HG02798 (cell line): ENCODE measurements around the gene KCNJ1.
A peak's percentile ranks its signal among the peaks of the same experiment; 100 is the strongest.

Experiments used
- ATAC-seq: cut with Tn5 transposase; IDR thresholded peaks from one replicate; pipeline ENCODE4 v1.9.1; 2021; ENCODE audit warnings: mild to moderate bottlenecking; ENCODE audit not compliant: unreplicated experiment, poor library complexity

Gene KCNJ1

DNA sequence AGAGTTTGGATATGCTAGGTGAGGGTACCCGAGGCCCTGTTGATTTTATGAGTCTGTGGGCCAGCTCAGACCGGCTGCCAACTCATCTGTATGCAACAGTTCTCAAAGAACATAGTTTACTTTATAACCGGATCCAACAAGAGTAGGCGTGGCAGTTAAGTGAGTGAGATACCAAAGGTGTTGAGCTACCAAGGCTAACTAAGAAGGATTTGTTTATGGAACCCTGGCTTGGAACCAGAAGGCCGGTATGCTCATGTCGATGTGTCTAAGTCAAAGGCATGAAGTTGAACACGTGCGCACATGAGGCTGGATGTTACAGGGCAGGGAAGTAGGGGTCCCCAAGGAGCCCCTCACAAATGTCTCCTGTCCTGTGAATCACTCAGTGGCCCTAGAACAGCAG, at the start of gene KCNJ1:
TSS of gene KCNJ1 (minus strand) at position 20 of the 400 bp plus-strand sequence. CDS start 27,053 bp downstream, outside the sequence.
- ATAC-seq, result no peak

DNA sequence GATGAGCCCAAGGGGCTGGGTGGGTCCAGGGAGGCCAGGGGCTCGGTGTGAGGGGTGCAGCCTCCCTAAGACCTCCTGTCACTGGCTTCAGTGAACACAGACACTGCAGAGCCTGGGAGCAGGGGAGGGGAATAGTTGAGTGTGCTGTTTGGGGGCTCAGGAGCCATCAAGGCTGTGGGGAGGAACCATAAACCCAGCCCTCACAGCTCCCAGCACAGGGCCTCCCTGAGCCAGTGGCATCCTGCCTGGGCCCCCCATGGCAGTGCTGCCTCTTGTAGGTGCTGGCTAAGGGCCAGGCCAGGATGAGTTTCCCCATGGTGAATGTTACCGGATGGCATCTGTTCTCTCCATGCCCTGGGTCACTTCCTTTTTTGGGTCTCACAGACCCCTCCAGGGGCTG, 49.6 kb upstream of the KCNJ1 start:
- no peak for ATAC-seq

DNA sequence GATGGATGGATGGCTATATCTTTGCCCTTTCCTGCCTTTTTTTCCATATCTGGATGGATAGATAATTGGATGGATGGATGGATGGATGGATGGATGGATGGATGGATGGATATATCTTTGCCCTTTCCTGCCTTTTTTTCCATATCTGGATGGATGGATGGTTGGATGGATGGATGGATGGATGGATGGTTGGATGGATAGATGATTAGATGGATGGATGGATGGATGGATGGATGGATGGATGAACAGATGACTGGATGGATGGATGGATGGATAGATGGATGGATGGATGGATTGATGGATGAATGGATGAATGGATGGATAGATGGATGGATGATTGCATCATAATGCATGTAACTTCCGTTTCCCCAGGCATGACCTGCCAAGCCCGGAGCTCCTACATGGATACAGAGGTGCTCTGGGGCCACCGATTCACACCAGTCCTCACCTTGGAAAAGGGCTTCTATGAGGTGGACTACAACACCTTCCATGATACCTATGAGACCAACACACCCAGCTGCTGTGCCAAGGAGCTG, 49.0 kb upstream of the KCNJ1 start:
- no peak for ATAC-seq

DNA sequence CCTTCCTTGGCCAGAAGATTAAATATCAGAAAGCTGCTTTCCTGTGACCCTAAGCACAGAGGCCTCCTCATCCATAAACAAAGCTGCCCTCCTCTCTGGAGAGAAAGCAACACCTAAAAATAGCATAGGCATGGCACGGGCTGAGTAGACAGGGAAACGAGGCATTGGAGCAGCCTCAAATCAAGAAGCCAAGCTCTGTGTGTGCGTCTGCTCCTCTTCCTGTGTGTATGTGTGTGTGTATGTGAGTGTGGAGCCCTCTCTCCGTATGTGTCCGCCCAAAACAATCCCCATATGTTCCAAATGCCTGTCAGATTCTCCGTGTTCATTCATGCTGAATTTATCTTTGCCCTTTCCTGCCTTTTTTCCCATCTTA, 48.0 kb upstream of the KCNJ1 start:
- no peak for ATAC-seq

DNA sequence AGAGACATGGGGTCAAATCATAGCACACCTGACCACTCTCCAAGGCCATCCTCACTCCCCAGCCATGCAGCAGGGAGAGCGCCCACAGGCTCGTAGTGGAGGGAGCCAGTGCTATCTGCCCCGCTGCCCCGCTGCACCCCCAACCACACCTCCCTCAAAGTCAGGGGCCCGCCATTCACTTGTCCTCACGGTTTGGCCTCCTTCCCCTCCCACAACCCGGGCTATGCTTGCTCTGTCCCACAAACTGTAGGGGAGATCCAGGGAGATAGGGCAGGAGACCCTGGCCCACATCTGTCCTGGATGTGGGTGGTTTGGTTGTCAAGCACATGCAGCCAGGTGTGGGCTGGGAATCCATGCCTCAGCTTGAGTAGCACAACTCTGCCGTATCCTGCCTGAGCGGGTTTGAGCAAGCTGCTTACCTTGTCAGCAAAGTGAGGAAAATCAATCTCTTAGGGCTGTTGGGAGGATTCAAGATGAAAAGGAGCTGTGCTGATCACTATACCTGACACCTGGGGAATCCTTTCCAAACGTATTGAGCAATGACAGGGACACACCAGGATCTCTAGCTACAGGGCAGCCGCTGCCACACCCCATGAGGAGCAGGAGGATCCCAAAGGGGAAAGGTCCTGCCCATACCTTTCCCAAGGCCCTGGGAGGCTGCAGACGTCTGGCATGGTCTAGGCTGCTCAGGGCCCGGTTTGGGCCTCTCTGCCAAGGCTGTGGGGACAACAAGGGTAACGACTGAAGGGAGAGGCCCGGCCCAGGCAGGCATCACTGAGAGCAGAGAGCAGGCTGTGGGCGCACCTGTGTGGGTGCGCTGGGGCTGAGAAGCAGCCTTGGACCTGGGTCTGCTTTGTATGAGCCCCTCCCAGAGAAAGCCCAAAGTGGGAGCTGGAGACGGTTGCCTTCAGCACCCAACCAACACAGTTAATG, 47.4 kb upstream of the KCNJ1 start:
- ATAC-seq, result no peak

DNA sequence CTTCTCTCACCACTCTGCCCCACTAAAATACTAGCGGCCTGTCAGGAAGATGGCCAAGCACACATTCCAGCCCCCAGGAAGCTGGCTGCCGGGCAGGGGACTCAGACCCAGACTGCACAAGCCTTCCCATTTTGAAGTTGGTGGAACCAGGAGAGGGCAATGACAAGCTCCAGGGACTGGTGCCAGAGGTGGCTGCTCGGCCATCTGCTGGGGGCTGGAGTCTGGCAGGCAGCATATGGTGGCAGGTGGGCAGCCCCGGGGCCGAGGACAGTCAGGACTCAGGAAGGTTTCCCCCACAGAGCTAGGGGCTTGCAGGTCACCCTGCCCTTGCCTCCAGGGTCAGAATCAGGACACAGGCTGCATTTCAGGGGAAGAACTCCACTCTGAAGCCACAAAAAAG, 46.7 kb upstream of the KCNJ1 start:
- ATAC-seq, result no peak

DNA sequence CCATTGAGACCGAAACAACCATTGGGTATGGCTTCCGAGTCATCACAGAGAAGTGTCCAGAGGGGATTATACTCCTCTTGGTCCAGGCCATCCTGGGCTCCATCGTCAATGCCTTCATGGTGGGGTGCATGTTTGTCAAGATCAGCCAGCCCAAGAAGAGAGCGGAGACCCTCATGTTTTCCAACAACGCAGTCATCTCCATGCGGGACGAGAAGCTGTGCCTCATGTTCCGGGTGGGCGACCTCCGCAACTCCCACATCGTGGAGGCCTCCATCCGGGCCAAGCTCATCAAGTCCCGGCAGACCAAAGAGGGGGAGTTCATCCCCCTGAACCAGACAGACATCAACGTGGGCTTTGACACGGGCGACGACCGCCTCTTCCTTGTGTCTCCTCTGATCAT, 44.6 kb upstream of the KCNJ1 start:
- no peak for ATAC-seq

DNA sequence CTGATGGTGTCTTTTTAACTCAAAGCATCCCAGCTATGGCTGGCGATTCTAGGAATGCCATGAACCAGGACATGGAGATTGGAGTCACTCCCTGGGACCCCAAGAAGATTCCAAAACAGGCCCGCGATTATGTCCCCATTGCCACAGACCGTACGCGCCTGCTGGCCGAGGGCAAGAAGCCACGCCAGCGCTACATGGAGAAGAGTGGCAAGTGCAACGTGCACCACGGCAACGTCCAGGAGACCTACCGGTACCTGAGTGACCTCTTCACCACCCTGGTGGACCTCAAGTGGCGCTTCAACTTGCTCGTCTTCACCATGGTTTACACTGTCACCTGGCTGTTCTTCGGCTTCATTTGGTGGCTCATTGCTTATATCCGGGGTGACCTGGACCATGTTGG, 44.1 kb upstream of the KCNJ1 start:
- ATAC-seq, result no peak

DNA sequence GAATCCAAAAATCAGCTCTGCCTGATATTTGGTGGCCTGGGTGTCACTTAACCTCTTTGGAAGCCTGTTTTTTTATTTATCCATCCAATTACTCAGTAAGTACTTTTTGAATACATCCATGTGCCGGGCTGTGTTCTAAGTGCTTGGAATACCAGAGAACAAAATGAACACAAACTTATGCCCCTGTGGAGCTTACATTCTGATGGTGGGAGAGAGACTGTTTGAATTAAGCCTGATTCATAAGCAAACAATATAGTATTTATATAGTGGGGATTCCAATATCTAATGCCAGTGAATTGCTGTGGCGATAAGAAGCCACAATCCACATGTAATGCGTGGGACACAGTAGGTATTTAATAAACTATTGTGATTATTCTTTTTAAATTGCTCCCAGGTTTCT, 43.5 kb upstream of the KCNJ1 start:
- no peak for ATAC-seq

DNA sequence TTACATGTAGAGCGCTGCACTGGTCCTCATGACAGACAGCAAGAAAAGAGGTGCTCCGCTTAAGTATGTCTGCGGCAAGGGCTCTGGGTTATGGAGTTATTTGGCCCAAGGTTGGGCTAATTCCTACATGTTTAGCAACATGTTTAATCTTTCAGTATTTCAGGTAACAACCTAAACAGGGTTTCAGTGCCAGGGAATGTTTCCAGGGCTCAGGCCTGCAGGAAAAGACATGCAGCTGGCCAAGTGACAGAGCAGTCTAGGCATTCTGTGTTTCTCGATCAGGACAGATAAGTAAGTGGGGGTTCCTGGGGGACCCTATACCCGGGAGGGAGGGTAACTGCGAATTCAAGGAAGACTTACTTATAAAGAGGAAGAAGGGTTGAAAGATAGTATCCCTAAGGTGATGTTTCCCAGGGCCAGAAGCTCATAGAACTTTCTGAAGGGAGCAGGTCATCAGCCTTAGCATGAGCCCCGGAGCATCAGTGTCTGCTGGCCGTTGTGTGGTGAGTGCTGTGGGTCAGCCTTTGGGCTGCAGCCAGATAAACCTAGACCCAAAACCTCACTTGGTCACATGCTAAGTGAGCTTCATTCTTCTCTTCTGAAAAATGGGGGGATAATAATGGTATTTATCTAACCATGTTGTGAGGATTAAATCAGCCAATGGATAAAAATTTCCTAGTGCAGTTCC, 42.5 kb upstream of the KCNJ1 start:
- no peak for ATAC-seq

DNA sequence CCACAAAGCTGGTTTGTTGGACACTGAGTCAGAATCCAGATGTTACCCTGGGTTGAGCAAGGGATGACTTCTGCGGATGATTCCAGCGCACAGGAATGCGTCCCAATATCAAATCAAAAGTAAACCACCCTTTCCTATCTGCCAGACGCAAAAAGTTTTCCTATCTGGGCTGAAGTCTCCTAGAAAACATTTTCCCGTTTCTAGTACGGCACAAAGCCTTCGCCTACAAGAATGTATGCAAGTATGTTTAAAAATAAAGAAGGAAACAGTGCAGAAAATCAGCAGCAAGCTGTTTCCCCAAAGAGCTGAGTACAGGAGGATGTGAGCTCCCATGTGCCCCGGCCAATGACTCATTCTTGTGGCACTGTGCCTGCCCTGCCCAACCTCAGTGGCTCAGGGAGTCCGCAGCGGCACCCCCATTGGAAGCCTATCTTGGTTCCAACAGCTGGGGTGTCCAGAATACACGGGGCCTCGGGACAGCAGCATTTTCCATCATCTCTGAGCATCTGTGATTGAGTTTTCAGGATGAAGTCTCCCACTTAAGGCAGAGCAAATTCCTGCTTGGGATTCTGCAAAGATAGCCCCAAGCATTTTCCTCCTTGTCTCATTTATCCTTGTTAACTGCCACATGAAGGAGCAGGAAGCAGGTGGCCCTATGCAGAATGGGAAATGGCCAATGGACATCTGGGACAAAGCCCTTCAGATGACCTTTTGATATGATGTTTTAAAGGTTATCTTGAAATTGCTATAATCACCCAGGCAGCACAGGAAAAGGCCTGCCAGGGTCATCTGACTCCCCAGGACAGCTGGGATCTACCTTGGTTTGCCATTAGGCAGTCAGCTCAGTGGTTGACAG, 41.5 kb upstream of the KCNJ1 start:
- no peak for ATAC-seq

DNA sequence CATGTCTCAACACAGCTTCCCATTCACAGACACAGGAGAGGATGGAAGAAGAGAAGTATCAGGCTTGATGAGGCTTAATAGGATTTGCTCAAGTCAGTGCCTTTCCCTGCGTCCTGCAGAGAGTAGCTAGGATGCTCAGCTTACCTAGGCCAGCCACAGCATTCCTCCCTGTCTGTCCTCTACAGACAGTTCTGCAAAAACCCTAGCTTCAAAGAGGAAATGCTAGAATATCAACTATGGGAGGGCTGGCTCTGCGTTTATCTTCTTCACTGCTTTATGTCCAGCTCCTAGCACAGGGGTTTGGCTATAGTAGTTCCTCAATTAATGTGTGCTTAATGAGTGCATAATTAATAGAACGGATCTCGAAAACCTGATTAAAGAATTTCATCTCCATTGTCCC, 40.5 kb upstream of the KCNJ1 start:
- no peak for ATAC-seq

DNA sequence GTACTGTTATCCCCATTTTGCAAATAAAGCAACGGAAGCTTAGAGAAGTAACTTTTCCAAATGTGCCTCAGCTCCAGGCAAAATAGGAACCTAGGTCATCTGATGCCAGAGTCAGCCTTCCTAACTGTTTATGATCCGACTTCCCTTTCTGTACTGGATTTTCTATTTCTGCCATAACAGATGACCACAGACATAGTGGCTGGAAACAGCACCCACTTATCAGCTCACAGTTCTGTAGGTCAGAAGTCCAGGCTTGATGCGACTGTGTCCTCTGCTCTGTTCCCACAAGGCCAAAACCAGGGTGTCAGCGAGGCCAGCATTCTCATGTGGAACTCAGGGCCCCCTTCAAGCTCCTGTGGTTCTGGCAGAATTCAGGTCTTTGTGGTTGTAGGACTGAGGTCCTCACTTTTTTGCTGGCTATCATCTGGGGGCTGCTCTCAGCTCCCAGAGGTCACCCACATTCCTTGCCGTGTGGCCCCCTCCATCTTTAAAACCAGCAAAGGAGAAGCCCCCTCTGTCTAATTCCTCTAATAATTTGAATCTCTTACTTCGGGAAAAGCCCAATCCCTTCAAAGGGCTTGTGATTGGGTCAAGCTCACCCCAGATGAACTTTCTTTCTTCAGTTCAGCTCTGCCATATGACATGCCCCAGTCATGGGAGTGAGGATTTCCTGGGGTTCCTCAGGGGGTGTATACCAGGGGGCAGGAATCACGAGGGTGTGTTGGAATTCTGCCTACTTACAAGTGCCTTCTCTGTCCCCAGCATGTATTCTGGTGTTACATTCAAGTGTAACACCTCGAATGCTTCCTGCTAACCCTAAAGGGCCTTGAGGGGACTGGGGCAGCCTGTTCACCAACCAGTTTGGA, 39.3 kb upstream of the KCNJ1 start:
- ATAC-seq, result no peak

DNA sequence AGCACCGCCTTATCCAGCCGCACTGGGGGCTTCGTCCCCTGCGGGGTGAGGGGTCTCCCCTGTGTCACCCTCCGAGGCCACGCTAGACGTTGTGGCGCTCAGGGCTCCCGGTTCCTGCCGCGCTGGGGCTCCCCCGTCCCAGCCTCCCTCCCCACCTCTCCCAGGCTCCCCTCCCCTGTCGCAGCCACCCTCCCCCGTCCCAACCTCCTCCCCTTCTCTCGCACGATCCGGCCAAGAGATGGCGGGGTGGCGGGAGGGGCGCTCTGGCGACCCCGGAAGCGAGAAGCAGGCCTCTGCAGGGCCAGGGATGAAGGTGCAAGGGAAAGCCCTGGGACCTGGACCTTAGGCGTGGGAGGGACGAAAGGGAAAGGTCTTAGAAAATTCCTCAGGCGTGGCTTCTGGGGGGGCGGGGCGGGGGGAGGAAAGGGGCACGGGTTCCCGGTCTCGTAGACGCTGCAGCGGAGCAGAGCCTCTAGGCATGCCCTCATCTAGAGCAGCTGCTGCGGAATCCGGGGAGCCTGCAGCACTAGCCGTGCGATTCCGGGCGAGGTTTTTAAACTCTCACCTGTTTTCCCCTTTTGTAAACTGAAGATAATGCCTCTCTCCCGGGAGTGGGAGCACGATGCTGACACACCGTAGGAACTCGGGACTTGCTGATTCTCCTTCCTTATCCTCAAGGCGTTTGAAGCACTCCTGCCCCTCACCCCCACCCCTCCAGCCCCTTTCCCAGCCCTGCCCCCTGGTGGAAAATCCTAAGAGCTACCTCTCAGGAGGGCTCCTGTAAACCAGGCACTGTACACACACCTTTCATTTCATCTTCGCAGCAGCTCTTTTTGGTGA, 38.5 kb upstream of the KCNJ1 start:
- peak; percentile 37 for ATAC-seq

DNA sequence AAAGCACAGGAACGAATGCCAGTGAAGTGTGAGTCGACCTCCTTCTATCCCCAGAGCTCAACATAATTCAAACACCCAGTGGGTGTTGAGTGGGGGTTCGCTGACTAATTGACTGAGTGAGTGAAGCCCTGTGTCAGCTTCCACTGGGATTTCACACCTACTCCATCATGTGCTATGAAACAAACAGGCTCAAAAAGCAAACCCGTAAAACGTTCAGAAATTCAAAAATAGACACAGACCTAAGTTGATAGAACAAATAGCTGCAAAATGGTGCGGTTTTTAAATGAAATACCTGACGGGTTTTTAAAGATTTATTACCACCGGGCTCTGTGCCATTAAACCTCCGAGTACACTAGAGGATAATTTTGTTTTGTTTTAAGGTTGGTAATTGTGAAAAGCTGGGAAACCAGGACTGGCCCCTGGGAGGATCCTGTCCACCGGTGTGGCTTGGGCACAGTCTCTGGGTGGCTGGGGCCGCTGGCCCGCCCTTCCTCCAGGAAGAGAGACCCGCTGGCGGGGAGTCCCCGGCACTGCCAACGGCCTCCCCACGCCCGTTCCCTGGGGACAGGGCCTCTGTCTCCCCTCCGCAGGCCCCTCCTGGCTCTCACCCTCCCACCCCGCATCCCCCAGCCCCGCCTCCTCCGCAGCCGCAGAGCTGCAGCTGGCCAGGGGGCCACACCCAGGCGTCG, 37.7 kb upstream of the KCNJ1 start:
- peak; percentile 49 for ATAC-seq

DNA sequence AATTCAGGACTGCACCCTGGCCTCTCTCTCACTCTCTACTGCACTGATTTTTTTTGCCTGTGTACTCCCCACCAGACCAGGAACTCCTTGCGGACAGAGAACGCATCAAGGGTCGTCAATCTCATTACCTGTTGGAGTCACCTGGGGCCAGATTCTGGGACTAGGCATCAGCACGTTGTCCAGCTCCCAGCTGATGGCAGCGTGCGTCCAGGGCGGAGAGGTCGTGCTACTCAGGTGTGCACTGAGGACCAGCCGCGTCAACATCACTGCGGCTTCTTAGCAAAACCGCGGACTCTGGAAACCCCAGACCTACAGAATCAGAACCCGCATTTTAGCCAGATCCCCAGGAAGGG, 37.2 kb upstream of the KCNJ1 start:
- ATAC-seq, result no peak

DNA sequence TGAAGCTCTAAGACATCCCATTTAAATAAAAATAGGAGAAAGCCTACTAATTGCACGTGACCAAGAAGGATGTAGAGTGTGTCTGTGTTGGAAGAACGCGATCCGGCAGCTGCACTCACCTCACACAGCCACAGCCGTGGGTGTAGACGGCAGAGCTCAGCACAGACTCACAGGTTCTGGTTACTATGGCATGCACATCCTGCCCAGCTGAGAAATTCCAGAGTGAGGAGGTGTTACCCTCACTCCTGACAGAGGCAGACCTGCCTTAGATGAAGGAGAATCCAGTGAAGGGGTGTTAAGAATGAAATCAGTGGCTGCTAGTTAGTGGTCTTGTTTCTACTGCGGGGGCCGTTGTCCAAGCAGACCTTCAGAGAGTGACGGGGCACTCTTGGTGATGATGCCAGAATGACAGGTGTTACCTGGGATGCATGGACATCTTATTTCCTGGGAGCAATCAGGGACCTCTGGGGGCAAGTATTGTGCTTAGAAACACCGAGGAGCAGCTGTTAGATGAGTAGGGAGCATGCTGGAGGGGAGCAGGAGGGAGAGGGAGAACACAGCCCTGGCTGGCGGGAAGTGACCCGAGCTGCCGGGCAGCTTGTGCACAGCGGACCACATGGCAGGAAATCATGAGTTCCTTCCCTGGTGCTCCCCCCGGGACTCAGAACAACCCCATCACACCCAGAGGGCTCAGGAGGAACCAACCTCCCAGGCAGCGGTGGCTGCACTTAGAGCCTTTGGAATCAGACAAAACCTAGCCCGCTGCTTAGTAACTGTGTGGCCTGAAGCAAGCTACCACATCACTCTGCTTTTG, 36.4 kb upstream of the KCNJ1 start:
- ATAC-seq, result no peak
